A549 (cell line): Measurements from ENCODE around the gene ALG10B. TPM values are rescaled to one million over a fixed set of nuclear protein-coding genes. Genes with fewer than 3 reads are reported as not detected.

Experiments used
- polyA plus RNA-seq, 4 experiments: library from polyadenylated mRNA; depleted of rRNA in 3 of 4; stranded (reverse); fragments of >200 nt; fragmentation: RNase III in 1 of 4; extraction: RNeasy Plus Mini Kit Qiagen cat#74134 plus additional on column Dnase treatment in 1 of 4; gene quantifications; 2 replicates in 3 of 4; 3 replicates in 1 of 4; pipeline ENCODE4 v1.2.3, GENCODE V29; 2011 to 2017
- small RNA-seq, 6 experiments: library from RNA; depleted of rRNA; stranded (forward); fragments of <200 nt; gene quantifications; one replicate each; pipeline ENCODE3, GENCODE V24; 2012
- TF ChIP-seq, protein P1 (sequence below): fragments of >200 bp; sonication (Bioruptor Twin); formaldehyde crosslinking; IDR thresholded peaks from 3 replicates; pipeline ENCODE4 v1.5.1; 2016

The ALG10B gene
- polyA plus RNA-seq, 2 of the 4 experiments (the other 2 are of a cell fraction): 4.7 to 15.2 TPM

DNA sequence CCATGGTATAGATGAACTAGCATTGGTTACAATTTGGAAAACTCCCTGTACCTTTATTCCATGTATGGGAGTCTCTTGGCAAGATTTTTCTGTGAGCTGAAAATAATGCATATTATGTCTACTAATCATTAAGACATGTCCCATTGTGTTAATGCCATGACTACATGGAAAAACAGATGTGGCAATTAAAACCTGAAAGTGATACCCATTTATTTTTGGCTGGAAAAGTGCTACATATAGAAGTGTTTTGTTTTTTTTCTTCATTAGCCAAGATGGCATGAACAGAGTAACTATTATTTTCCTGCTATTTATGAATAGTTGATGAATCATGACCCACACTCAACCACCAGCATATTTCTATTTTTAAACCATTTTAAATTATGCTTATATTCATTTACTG, 58.2 kb downstream of the ALG10B start (continued):
- TF ChIP-seq, protein P1, sequence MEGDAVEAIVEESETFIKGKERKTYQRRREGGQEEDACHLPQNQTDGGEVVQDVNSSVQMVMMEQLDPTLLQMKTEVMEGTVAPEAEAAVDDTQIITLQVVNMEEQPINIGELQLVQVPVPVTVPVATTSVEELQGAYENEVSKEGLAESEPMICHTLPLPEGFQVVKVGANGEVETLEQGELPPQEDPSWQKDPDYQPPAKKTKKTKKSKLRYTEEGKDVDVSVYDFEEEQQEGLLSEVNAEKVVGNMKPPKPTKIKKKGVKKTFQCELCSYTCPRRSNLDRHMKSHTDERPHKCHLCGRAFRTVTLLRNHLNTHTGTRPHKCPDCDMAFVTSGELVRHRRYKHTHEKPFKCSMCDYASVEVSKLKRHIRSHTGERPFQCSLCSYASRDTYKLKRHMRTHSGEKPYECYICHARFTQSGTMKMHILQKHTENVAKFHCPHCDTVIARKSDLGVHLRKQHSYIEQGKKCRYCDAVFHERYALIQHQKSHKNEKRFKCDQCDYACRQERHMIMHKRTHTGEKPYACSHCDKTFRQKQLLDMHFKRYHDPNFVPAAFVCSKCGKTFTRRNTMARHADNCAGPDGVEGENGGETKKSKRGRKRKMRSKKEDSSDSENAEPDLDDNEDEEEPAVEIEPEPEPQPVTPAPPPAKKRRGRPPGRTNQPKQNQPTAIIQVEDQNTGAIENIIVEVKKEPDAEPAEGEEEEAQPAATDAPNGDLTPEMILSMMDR: no peak

Small RNA genes within 50 kb of the gene (small RNA-seq; reads per million reads assigned to genes)
- gene RF00019: 0 reads per million in 6 experiments
